Effector CD8-positive, alpha-beta T cell (primary cell): ENCODE data around the gene BAIAP2L2.

ENCODE experiments used
- DNase-seq: peaks from one replicate; lab custom pipeline; 2025; lab: John Stamatoyannopoulos, UW

The BAIAP2L2 gene

DNA sequence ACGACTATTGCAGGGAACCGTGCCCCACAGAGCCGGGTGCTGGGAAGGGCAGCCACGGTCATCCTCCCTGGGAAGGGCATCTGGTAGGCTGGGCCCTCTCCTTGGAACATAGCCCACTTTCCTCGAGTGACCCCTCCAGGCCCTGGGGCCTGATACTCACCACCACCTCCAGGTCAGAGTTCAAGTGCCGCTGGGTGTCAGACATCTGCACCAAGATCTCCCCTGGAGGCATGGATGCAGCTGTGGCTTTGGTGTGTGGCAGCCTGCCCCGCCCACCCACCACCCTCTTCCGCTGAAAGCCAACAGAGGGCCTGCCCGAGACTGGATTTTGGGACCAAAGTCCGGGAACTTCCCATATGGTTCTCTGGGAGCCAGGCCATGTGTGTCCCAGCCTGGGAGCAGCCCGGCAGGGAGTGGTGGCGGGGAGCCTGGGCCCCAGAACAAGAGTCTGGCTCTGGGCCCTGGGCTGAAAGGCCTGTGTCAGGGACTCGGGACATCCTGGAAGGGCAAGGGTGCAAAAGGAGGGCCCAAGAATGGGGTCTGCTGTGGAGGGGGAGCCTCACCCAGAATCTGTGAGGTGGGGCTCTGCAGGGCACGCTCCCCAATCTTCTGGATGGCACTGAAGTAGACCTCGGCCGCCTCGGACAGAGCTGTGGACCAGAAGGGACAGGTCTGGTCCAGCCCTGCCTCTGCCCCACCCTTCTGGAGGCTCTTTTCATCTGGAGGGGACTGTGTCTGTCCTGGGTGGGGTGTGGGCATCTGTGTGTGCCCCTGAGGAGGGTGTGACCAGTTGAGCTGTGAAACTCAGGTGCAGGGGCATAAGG lies 2.6 kb downstream of the BAIAP2L2 start:
- no peak for DNase-seq

DNA sequence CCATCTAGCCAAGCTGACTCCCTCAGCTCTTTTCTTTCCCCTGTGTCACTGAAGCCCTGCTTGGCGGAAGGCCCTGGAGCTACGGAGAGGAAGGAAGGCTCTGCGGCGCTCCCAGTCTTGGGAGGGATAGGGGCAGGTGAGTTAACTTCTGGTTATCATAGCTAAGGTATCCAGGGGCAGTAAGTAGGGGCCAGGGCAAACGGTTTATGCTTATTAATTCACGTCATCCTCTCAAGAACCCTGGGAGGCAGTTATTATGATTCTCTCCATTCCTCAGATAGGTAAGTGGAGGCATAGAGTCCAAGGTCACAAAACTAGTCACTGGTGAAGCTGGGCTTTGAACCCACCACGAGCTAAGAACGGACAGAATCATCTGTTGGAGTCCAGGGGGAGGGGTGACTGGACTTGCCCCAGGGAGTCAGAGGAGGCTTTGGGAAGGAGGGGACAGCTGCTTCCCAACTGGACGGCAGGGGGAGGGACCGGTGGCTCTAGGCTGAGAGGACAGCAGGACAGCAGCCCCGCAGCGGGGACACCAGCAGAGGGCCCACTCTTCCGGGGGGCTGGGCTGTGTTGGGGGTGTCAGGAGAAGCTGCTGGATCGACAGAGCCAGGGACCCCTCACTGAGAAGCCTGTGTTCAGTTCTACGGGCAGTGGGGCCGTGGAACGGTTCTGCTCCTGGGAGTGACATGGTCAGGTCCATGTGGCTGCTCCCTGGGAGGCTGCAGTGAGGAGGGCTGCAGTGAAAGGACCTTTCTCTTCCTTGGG lies 3.5 kb downstream of the BAIAP2L2 start:
- no peak for DNase-seq

DNA sequence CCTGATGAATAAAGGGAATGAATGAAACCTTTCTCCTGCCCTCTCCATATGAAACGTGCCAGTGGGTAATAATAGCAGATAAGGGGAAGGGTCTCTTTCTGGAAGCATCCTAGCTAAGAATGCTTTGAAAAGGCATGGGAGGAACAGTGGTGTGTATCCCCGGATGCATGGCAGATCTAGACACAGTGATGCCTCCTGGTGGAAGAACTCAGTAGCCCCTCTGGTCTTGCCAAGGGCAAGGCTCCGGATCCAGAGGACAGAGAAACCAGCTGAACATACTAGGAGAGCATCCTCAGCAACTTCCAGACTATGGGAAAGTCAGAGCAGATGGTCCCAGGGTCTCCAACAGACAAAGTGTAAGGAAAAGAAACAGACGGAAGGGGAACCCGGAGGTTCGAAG lies 6.4 kb downstream of the BAIAP2L2 start:
- no peak for DNase-seq

DNA sequence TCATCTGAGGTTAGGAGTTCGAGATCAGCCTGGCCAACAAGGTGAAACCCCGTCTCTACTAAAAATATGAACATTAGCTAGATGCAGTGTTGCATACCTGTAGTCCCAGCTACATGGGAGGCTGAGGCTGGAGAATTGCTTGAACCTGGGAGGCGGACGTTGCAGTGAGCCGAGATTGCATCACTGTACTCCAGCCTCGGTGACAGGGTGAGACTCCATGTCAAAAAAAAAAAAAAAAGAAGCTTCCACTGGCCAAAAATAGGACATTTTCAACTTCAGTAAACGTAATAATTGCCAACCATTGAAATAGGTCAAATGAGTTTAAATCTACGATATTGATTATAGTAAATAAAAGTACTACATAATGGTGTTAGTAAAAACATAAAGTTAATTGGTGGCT lies 6.8 kb downstream of the BAIAP2L2 start:
- DNase-seq: no peak

DNA sequence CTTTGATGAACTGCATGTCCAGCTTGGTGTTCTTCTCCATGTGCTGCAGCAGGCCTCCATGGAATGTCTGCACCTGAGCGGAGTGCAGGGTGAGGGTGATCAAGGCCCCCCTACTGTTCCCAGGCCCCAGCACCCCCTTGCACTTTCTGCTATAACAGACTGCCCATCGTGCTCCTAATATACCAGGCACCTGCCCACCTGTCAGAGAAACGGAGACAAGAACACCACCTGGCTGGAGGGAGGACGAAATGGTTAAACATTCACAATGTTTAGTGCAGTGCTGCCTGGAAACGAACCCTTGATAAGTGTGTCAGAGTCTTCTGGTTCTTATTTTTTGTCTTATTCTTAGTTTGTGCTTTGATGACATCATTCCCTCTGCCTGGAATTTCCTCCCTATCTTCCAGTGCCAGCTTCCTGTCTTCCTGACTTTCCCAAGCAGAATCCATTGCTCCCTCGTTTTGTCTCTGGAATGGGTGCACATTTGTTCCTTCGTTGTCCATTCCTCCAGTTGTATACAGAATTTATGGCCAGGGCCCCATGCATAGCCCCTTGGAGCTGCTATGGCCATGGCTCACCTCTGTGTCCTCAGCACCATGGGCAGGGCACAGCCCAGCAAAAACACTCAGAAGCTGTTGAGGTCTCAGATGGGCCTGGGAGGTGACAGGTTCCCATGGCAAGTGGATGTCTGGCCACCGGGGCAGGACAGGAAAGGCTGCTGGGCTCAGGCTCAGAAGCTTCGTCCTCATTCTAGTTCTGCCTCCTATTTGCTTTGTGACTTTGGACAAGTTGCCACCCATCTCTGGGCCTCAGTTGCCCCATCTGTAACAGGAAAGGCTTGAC lies 11.9 kb downstream of the BAIAP2L2 start:
- no peak for DNase-seq

- no peak for DNase-seq
Observed at GRCh38 chr22:38097557-38098409, 12.7 kb downstream of the BAIAP2L2 start.

DNA sequence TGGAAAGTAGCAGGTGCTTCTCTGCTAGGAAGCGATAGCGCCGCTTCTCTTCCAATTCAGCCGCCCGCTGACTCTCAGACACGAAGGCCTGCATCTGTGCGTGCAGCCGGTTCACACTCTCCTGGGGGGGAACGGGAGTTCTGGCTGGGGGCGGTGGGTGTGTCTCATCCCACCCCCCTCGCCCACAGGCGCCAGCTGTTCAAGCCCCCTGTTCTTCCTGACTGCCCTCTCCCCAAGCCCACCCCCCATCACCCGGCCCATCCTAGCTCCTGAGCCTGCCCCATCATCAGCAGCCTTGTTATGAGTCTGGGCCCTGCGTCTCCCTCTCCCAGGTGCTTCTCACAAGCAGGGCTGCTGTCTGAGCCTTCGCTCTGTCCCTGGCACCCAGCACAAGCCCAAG lies 13.4 kb downstream of the BAIAP2L2 start:
- no peak for DNase-seq

- no peak for DNase-seq
Observed at GRCh38 chr22:38089474-38089851, 21.0 kb downstream of the BAIAP2L2 start.

DNA sequence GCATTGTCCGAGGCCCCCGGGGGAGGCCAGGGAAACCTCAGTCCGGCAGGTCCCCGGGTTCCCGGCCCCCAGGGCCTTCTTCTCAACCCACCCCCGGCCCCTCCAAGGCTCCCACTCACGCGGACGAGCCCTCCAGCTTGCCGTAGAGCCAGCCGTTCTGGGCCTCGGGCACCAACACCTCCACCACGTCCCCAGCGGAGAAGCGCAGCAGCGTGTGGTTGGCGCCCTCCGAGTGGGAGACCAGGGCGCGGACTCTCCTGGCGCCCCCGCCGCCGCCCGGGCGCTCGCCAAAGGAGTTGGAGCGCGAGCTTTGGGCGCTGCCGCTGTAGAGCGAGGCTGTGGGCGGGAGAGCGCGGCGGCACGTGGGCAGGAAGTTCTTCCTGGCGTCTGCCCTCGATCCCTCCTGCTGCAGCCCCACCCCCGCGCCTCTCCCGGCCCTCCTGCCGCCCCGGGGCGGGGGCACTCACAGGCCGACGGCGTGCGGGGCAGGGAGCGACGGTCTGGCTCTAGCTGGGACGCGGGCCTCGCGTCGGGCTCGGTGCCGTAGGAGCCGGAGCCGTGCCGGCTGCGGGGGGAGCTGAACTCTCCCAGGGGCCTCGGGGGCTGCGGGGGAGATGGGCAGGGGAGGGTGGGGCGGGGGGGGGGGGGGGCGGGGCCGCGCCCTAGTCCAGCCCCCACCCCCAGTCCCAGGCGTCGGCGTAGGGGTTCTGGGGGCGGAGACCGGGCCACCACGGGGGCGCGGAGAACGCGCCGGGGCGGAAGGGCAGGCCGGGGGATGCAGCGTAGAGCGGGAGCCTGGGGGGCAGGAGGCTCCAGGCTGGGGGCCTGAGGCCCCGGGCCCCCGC lies 21.6 kb downstream of the BAIAP2L2 start:
- no peak for DNase-seq

- no peak for DNase-seq
Observed at GRCh38 chr22:38087855-38088254, 22.6 kb downstream of the BAIAP2L2 start.

DNA sequence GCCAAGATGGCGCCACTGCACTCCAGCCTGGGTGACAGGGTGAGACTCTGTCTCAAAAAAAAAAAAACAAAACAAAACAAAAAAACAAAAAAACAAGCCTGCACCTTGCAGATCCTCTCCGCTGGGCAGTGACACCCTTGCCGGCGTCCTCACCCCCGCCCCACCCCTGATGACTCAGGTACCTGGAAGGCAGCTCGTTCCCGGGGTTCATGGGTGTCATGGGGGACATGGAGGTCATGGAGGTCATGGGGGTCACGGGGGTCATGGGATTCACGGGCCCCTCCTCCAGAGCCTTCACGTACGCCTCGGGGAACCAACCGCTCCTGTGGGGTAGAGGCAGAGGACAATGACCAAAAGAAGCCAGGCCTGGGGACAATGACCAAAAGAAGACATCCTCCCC lies 23.5 kb downstream of the BAIAP2L2 start:
- DNase-seq: no peak

DNA sequence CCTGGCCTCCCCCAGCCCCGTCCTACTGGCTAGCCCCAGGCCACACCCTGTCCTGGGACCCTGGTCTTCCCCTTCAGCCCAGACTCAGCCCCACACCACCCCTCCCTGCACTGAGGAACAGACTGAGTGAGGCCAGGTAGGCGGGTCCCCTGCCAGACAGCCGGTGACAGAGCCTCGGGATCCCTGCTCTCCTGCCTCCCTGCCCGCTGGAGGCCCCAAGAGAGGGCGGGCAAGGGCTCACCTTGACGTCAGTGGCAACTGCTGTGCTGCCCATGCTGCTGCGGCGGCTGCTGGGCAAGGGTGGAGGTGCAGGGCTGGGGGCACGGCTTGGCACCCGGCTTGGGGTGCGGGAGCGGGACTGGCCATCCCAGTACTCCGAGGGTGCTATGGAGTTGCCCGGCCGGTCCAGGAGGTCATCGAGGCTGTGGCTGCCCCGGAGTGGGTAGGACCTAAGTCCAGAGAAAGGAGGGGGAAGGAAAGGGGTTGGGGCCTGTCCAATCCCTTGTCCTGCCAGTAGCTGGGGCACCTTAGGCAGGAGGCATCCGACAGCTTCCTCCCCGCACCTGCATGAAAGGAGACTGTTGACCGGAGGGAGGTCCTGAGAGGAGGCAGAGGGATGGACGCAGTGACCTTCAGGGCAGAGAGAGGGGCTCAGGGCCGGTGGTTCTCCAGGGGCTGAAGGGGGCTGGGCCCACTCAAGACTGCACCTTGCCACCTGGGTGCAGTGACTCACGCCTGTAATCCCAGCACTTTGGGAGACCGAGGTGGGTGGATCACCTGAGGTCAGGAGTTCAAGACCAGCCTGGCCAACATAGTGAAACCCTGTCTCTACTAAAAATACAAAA lies 24.3 kb downstream of the BAIAP2L2 start:
- no peak for DNase-seq

- no peak for DNase-seq
Observed at GRCh38 chr22:38085501-38085900, 25.0 kb downstream of the BAIAP2L2 start.

- no peak for DNase-seq
Observed at GRCh38 chr22:38085056-38085455, 25.4 kb downstream of the BAIAP2L2 start.

GRCh38 chr22:38083931-38084631 lies 26.4 kb downstream of the BAIAP2L2 start, which contains the start of gene SLC16A8:
Gene SLC16A8, minus strand, starts transcription at chr22:38084184. Its CDS starts 1,311 bp downstream, at chr22:38082873.
- DNase-seq: no peak

DNA sequence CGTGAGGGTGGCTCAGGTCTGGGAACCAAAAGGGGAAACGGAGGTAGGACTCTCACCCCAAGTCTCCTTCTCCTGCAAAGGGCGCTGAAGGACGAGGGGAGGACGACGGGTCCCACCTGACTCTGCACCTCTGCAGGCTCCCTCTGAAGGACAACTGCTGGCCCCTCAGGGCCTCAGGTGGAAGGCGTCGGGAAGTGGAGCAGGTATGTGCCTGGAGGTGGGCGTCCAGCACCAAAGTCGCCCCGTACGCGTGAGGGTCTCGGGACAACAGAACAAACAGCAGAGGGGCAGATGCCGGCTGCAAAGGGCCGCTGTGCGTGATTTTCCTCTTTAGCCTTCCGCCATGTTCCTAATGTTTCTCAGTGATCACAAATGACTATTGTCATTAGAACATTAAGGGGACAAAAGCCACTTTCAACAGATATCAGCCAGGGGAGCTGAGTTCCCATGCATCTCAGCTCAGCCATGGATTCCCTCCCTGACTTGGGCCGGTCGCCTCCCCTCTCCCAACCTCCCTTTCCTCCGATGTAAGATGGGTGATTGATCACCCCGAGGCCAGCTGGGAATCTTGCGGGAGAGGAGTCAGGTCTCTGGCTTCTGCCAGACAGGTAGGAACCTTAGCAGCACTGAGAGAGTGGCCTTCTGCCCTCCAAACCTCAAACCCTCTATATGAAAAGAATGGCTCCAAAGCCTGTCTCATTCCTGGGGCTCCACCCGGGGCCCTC lies 27.3 kb downstream of the BAIAP2L2 start:
- DNase-seq: no peak

DNA sequence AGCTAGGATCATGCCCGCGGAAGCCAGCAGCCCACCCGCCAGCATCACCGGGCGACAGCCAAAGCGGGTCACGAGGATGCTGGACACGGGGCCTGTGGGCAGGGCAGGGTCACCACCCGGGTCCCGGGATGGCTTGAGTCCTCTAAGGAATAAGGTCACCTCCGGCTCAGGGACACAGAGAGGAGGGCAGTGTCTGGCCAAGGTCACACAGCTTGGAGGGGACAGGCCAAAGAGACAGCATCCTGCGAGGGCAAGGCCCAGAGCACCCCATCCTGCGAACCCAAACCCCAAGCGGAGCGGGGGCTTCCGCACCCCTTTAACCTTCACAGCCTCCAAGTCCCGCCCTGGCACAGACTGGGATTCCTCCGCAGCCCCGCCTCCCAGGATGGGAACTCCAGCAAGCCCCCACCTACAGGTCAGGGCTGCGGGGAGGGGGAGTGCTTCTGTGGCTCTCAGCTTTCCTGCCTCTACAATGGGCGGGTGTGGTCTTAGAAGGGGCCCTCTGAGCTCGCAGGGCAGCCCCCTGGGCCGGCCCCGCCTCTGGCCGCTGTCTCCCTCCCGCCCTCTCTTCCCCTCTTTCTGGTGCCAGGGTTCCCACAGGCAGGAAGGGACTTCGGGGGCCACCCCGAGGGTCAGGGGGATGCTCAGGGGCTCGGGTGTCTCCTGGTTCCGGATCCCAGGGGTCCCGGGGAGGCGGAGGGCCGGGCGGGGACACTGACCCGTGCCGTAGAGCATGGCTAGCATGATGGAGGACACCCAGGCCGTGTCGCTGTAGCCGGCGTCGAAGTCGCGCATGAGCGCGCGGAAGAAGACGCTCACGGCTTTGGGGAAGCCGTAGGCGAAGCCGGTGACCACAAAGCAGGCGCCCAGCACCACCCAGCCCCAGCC lies 28.3 kb downstream of the BAIAP2L2 start:
- DNase-seq: no peak
